Fibroblast of lung (primary cell): Measurements from ENCODE around the gene FXYD6. TPM values are rescaled to one million over a fixed set of nuclear protein-coding genes. Genes with fewer than 3 reads are reported as not detected.

ENCODE experiments used
- DNase-seq, 2 donors: peaks; one replicate each; pipeline versions ENCODE4 v3.0.0 to v3.0.0-alpha.2; 2010; ENCODE audit warnings: low read depth in 2 of 2
- H2AFZ ChIP-seq: 2 replicates; pipeline ENCODE4 v1.5.1; 2012; ENCODE audit warnings: low read length, control low read depth, inconsistent platforms
- H3K27ac ChIP-seq: 2 replicates; pipeline ENCODE4 v1.5.1; 2011; ENCODE audit warnings: low read length, control low read depth; ENCODE audit not compliant: insufficient read depth
- H3K27me3 ChIP-seq: 2 replicates; pipeline ENCODE4 v1.5.1; 2011; ENCODE audit warnings: mild to moderate bottlenecking, low read length; ENCODE audit not compliant: control insufficient read depth, insufficient read depth
- H3K36me3 ChIP-seq: 2 replicates; pipeline ENCODE4 v1.5.1; 2011; ENCODE audit warnings: low read length; ENCODE audit not compliant: control insufficient read depth, insufficient read depth
- H3K4me1 ChIP-seq: 2 replicates; pipeline ENCODE4 v1.5.1; 2011; ENCODE audit warnings: low read length; ENCODE audit not compliant: control insufficient read depth, insufficient read depth; ENCODE audit errors: extremely low read depth
- H3K4me2 ChIP-seq: 2 replicates; pipeline ENCODE4 v1.5.1; 2011; ENCODE audit warnings: low read length, control low read depth; ENCODE audit not compliant: insufficient read depth; ENCODE audit errors: extremely low read depth
- H3K4me3 ChIP-seq, 4 experiments: fragments of 200-600 bp in 1 of 4; sonication (generic) in 1 of 4; replicated peaks in 1 of 4; 2 replicates each; pipeline ENCODE4 v1.5.1; 2011 to 2016; ENCODE audit warnings: low read length in 4 of 4, low read depth in 3 of 4, mild to moderate bottlenecking in 3 of 4, control low read depth in 2 of 4, inconsistent platforms in 1 of 4, mixed read lengths in 1 of 4; ENCODE audit not compliant: insufficient read depth in 1 of 4; ENCODE audit errors: control extremely low read depth in 1 of 4
- H3K79me2 ChIP-seq: 2 replicates; pipeline ENCODE4 v1.5.1; 2012; ENCODE audit warnings: mild to moderate bottlenecking, low read length, inconsistent platforms; ENCODE audit not compliant: control insufficient read depth, insufficient read depth
- H3K9ac ChIP-seq: 2 replicates; pipeline ENCODE4 v1.5.1; 2011; ENCODE audit warnings: mild to moderate bottlenecking, low read length, control low read depth; ENCODE audit not compliant: insufficient read depth
- H3K9me3 ChIP-seq: 2 replicates; pipeline ENCODE4 v1.5.1; 2012; ENCODE audit warnings: low read depth, low read length; ENCODE audit not compliant: control insufficient read depth, insufficient read depth
- H4K20me1 ChIP-seq: 2 replicates; pipeline ENCODE4 v1.5.1; 2011; ENCODE audit warnings: low read length; ENCODE audit not compliant: control insufficient read depth, insufficient read depth; ENCODE audit errors: extremely low read depth
- EZH2 ChIP-seq: IDR thresholded peaks from 2 replicates; pipeline ENCODE4 v1.5.1; 2012; ENCODE audit warnings: low read length, control low read depth, mild to moderate bottlenecking; ENCODE audit errors: missing control alignments
- polyA plus RNA-seq, 2 donors: library from polyadenylated mRNA; depleted of rRNA in 1 of 2; stranded (reverse) in 1 of 2; unstranded in 1 of 2; fragments of >200 nt; gene quantifications; 2 replicates each; pipeline ENCODE4 v1.2.1, GENCODE V29; 2011 to 2012; ENCODE audit warnings: missing spikeins in 1 of 2
- total RNA-seq: library from RNA; depleted of rRNA; stranded (reverse); fragments of >200 nt; gene quantifications from 2 replicates; pipeline ENCODE4 v1.2.1, GENCODE V29; 2014
- TF ChIP-seq, protein P1 (sequence below), 2 donors: IDR thresholded peaks in 1 of 2; conservative IDR thresholded peaks in 1 of 2; 1 replicate in 1 of 2; 2 replicates in 1 of 2; pipeline ENCODE4 v1.5.1; 2011 to 2012; ENCODE audit warnings: low read length in 2 of 2, control low read depth in 1 of 2, inconsistent platforms in 1 of 2, low read depth in 1 of 2, mild to moderate bottlenecking in 1 of 2

FXYD6 gene
- total and polyA plus RNA-seq, 2 donors (not counting 1 experiment from before 2014, with no cell fraction given): 0.43 to 5.1 TPM

DNA sequence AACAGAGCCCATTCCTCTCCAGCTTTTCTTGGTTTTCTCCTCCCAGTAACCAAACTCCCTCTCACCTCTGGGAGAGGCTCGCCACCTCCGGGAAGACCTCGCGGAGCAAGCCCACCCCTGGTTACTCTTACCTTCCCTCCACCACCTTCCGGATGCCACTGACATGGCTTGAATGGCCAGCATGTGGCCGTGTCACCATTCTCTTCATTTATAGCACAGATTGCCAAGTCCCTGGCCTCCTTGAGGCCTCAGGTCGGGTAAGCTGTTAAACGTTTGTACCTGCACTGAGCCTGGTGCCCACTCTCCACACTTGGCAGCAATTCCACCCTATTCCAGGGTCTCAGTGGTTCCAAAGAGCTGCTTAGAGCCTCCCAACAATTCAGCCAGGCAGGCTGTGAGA is 43.9 kb downstream of the FXYD6 start:
- H4K20me1 ChIP-seq: no peaks in the 10 kb centered on the region
- H3K27me3 ChIP-seq: peaks cover 3% of the 10 kb centered on the region
- no peak for TF ChIP-seq EZH2
- TF ChIP-seq, protein P1, sequence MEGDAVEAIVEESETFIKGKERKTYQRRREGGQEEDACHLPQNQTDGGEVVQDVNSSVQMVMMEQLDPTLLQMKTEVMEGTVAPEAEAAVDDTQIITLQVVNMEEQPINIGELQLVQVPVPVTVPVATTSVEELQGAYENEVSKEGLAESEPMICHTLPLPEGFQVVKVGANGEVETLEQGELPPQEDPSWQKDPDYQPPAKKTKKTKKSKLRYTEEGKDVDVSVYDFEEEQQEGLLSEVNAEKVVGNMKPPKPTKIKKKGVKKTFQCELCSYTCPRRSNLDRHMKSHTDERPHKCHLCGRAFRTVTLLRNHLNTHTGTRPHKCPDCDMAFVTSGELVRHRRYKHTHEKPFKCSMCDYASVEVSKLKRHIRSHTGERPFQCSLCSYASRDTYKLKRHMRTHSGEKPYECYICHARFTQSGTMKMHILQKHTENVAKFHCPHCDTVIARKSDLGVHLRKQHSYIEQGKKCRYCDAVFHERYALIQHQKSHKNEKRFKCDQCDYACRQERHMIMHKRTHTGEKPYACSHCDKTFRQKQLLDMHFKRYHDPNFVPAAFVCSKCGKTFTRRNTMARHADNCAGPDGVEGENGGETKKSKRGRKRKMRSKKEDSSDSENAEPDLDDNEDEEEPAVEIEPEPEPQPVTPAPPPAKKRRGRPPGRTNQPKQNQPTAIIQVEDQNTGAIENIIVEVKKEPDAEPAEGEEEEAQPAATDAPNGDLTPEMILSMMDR (conservative IDR thresholded peaks at IDR 0.05 in 1 of 2, IDR thresholded peaks at IDR 0.05 in 1 of 2; ENCODE audit: low read depth in 1 of 2, low read length in 2 of 2): no peak
- no peak for DNase-seq
- H3K4me2 ChIP-seq: no peak overlapping the region
- no peaks in the 10 kb centered on the region for H3K9me3 ChIP-seq
- no peak overlapping the region for H3K4me3 ChIP-seq
- H3K4me1 ChIP-seq: peaks cover 6% of the 10 kb centered on the region
- H2AFZ ChIP-seq: no peak overlapping the region
- H3K27ac ChIP-seq: no peak overlapping the region
- H3K79me2 ChIP-seq: no peaks in the 10 kb centered on the region
- no peaks in the 10 kb centered on the region for H3K36me3 ChIP-seq
- H3K9ac ChIP-seq: no peak overlapping the region

DNA sequence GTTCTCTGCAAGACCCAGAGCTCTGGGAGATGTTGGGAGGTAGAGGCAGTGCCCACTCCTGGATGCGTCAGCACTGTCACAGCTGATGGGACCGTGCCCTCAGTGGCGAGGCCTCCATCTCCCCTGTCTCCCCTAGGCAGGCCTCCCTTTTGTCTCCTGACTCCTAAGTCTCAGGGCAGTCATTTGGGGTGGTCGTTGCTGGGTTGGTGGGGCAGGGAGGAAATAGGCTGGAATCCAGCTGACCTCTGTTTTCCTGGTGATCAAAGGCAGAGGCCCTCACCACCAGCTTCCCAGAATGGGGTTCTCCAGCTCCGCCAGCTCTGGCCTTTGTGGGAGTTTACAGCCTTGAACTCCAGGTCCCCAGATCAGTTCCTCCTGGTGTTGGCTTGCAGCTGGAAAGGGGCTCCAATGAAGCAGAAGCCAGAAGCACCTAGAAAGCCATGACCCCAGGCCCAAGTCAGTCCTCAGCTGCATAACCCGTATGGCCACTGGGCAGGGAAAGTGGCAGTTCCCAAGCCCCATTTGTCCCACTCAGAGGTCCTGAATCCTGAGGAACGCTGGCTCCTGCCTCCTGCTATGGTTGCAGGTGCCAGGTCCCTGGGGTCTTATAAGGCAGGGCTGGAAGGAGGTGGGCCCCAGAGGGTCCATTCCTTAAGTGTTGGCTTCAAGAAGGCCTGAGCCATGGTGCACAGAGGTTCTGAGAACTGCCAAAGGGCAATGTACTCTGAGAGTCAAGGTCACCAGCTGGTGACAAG is 44.6 kb downstream of the FXYD6 start:
- H3K4me1 ChIP-seq: peaks cover 6% of the 10 kb centered on the region
- TF ChIP-seq, protein P1 (conservative IDR thresholded peaks at IDR 0.05 in 1 of 2, IDR thresholded peaks at IDR 0.05 in 1 of 2; ENCODE audit: low read depth in 1 of 2, low read length in 2 of 2): no peak
- no peak for TF ChIP-seq EZH2
- H3K9me3 ChIP-seq: no peaks in the 10 kb centered on the region
- no peak overlapping the region for H3K4me3 ChIP-seq
- H3K9ac ChIP-seq: no peak overlapping the region
- H3K36me3 ChIP-seq: no peaks in the 10 kb centered on the region
- H2AFZ ChIP-seq: no peak overlapping the region
- H3K27me3 ChIP-seq: peaks cover 3% of the 10 kb centered on the region
- no peak overlapping the region for H3K27ac ChIP-seq
- no peaks in the 10 kb centered on the region for H3K79me2 ChIP-seq
- no peak for DNase-seq
- no peak overlapping the region for H3K4me2 ChIP-seq
- no peaks in the 10 kb centered on the region for H4K20me1 ChIP-seq

GRCh38 chr11:117830674-117831351 is 45.6 kb downstream of the FXYD6 start:
- no peak overlapping the region for H3K4me2 ChIP-seq
- no peak overlapping the region for H3K27ac ChIP-seq
- no peaks in the 10 kb centered on the region for H3K79me2 ChIP-seq
- H2AFZ ChIP-seq: no peak overlapping the region
- peaks cover 6% of the 10 kb centered on the region for H3K4me1 ChIP-seq
- no peak for DNase-seq
- H3K4me3 ChIP-seq: no peak overlapping the region
- H3K9ac ChIP-seq: no peak overlapping the region
- TF ChIP-seq, protein P1 (conservative IDR thresholded peaks at IDR 0.05 in 1 of 2, IDR thresholded peaks at IDR 0.05 in 1 of 2; ENCODE audit: low read depth in 1 of 2, low read length in 2 of 2): no peak
- no peak for TF ChIP-seq EZH2
- H3K36me3 ChIP-seq: no peaks in the 10 kb centered on the region
- peaks cover 3% of the 10 kb centered on the region for H3K27me3 ChIP-seq
- H4K20me1 ChIP-seq: no peaks in the 10 kb centered on the region
- H3K9me3 ChIP-seq: no peaks in the 10 kb centered on the region
